ENCODE data around the gene TRUB1.
A peak's percentile ranks its signal among the peaks of the same experiment; 100 is the strongest.

The TRUB1 gene

DNA sequence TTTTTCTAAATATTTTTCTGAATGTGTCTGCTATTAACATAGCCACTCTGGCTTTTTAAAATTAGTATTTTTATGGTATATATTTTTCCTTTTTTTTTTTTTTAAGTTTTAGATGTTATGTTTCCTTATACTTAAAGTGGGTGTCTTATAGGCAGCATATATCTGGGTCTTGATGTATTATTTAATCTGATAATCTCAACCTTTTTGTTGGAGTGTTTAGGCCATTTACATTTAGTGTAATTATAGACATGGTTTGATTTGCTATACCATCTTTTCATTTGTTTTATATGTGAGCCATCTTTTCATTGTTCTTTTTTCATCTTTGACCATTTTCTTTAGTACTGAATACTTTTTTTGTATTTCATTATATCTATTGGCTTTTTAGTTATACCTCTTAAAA, 45.0 kb downstream of the TRUB1 start:
- DNase-seq = no peak

GRCh38 chr10:114987995-114988394, 50.0 kb downstream of the TRUB1 start:
- no peak for DNase-seq

DNA sequence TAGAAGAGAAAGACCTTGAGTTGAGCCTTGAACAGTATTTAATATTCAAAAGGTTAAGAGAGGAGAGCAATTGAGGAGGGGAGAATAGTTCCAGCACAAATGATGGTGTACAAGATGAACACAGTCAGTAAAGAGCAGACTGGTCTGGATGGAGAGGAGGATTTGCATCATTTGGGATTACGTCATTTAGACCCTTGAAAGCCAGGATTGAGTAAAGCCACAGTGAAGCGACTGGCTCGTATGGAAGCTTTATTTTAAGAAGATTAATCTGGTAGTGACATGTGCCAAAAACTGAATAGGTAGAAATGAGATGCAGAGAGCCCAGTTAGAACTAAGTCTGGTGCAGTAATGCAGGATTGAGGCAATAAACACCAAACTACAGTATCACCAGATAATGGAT, 52.6 kb downstream of the TRUB1 start:
- no peak for DNase-seq

- no peak for DNase-seq
These were observed 53.0 kb downstream of the TRUB1 start for GRCh38 chr10:114990991-114991390.

DNA sequence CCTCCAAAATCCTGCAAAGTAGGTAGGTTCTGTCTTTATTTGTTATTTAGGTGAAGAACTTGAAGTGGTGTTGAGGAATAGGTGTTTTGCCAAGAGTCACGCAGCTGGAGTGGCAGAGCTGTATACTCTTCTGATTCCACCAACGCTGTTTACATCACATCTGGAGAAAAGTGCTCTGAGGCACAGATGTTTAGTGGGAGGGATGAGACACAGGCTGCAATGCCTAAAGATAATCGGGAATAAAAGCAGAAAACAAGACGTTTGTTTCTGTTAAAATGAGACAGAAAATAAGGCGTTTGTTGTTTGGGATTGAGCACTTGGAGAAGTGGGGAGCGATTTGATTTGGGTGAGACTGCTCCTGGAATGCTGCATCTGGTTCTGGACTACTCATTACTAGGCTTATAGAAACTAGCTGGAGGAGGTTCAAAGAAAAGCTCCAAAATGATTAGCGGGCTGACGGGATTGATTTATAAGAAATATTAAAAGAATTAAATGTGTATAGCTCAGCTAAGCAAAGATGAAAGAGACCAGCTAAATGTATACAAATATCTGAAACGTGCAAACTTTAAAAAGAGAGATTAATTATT, 54.3 kb downstream of the TRUB1 start:
- no peak for DNase-seq

GRCh38 chr10:114995468-114996247, 57.7 kb downstream of the TRUB1 start:
- no peak for DNase-seq

GRCh38 chr10:114996542-114996941, 58.5 kb downstream of the TRUB1 start:
- DNase-seq = no peak

DNA sequence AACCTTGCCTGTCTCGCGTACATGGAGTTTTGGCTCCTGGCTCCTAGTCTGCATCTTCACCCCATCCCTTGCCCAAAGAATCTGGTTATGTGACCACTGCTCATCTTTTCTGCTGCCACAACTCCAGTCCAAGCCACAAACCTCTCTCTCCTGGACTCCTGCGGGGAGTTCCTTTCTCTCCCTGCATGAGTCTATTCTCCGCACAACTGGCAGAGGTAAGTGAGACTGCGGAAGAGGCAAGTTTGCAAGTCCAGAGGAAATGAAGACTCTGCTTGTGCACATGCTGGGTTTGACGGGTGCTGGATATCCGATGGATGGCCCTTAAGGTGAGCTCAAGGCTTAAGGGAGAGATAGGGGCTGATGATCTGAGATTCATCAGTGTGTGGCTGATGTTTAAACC, 61.0 kb downstream of the TRUB1 start:
- DNase-seq = no peak

DNA sequence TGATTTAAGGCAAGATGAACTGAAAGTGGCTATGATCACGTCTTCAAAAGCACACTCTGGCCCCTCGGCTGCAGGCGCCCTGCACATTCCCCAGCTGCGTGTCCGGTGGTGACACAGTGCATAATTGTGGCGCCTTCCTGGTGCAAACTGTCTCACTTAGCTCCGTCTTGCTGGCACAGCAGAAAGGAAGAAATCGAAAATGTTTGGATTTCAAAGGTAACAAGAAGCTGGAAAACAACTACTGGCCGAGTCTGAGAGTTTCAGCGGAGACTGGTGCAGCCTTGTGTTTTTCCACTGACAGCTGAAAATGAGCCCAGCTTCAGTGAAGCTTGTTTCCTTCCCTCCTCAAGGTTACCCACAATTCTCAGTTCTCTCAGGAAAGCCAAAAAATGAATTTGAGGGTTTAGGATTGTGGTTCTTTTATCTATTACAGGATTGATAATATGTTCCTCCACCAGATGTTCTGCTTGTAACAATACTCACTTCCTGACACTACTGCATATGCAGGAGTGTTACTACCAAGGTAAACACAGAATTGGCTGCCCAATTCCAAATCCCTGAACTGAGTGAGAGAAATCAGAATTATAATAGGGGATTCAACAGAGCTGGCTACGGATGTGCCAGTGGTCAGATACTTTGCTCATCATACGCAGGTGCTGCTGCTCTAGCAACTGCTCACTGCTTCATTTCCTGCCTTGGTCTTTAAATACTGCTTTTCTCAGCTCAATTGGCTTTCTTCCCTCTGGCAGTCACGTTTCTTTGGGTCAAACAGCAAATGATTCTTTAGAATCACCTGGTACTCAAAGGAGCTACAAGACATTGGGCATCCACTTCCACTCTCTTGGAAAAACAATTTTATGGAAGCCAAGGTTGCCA, 63.7 kb downstream of the TRUB1 start:
- DNase-seq = peak; percentile 39

GRCh38 chr10:115003396-115003795, 65.4 kb downstream of the TRUB1 start:
- no peak for DNase-seq

GRCh38 chr10:115004236-115004862, 66.4 kb downstream of the TRUB1 start:
- no peak for DNase-seq

DNA sequence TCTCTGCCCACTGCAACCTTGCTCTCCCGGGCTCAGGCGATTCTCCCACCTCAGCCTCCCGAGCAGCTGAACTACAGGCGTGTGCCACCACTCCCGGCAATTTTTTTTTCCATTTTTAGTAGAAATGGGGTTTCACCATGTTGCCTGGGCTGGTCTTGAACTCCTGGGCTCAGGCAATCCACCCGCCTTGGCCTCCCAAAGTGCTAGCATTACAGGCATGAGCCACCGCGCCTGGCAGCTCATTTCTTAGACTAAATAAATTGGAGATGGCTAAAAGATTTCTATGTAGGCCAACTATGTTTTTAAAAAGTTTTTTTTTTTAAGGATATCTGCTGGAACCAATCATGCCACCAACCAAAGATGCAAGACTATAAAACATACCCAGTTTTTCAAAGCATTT, 67.8 kb downstream of the TRUB1 start:
- DNase-seq = no peak

DNA sequence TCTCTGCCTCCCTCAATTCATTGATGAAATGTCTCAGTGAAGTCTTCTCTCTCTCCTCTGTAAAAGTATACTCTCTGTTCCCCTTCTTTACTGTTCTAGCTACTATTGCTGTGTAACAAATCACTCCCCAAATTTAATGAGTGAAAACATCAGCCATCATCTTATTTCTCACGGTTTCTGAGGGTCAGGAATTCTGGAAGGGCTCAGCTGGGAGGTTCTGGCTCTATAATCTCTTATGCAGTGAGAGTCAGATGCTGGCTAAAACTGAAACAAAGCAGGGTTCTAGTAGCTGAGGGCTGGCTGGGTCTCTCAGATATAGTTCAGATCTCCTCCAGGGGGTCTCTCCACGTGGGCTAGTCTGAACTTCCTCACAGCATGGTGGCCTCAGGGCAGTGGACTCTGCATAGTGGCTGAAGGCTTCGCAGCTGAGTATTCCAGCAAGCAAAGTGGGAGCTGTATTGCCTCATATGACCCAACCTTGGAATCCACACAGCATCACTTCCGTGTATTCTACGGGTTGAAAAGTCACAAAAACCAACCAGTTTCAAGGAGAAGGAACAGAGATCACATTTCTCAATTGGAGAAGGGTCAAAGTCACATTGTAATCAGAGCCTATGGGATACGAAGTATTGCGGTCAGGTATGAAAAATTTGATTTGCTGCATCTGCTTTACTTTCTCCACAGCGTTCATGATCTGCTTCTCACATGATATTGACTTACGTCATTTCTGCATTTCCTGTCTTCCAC, 80.4 kb downstream of the TRUB1 start:
- DNase-seq = no peak

GRCh38 chr10:115020449-115020848, 82.5 kb downstream of the TRUB1 start:
- no peak for DNase-seq

DNA sequence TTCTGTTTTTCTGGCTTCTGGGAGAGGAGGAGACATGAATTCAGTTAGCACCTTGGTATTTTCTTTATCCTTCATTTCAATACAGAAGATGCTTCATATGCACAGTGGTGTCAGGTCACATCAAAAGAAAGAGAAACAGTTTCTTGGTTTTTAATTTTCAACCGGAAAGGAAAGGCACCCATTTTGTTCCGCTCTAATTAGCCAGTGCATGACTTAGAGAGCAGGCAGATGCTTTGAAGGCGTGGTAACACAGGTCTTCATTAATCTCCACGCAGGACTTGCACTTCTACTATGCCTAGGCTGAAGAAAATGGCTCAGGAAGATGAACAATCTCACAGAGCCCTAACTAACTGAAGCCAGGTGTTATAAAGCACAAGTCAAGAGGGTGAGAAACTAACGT, 84.7 kb downstream of the TRUB1 start:
- no peak for DNase-seq

- DNase-seq = no peak
These were observed 85.7 kb downstream of the TRUB1 start for GRCh38 chr10:115023715-115024114.

- no peak for DNase-seq
These were observed 86.4 kb downstream of the TRUB1 start for GRCh38 chr10:115024371-115024770.

DNA sequence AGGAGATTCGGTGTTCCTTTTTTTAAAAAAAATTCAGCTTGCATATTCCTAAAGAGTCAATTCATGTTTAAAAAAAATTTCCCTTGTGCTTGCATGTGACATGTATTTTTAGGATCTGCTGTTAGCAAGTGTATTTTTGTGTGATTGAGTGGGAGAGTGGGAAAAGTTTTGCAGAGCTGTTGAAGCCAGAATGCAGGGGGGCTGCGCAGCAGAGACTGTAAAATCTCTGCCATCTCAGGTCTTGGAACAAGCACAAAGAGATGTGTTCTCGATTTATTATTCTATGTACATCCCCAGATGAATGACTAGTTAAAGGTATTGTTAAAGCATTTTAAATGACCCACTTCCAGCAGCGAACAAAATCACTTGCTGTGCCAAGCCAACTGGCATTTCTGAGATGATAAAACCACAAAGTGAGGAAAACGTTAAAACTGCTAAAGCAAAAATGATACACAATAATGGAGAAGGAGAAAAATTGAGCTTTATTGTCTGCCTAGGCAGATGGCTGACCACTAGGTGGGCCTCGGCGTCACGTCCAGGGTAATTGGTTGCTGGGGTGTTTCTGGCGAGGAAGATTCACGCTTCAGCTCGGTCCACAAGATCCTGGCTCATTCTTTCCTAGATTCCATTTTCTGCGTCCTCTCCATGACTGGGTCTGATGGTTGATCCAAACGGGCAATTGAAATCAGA, 88.2 kb downstream of the TRUB1 start:
- DNase-seq = no peak

- DNase-seq = no peak
These were observed 88.7 kb downstream of the TRUB1 start for GRCh38 chr10:115026746-115027140.

Measured in RPMI8226 (cell line).